Psoas muscle (tissue), 8 donors: ENCODE results near the gene ITPR2. TPM values are rescaled to one million over a fixed set of nuclear protein-coding genes. Genes with fewer than 3 reads are reported as not detected.
A peak's percentile ranks its signal among the peaks of the same experiment; 100 is the strongest.

Experiments
- ATAC-seq, 4 donors: fragments of 200-7000 bp; cut with Tn5 transposase; one replicate each; pipeline ENCODE4 v1.9.1; 2020; ENCODE audit warnings: moderate library complexity in 3 of 4, mild to moderate bottlenecking in 2 of 4
- DNase-seq, 2 donors: peaks; one replicate each; pipeline ENCODE4 v3.0.0-alpha.2; 2020
- H3K27ac ChIP-seq: fragments of 200-600 bp; one replicate; pipeline ENCODE4 v1.8.0; 2022
- H3K27me3 ChIP-seq, 3 donors: fragments of 200-600 bp in 1 of 3; one replicate each; pipeline versions ENCODE4 v1.6.1 to v1.8.0; 2013 to 2022; ENCODE audit warnings: low read length in 2 of 3, mild to moderate bottlenecking in 2 of 3, moderate library complexity in 1 of 3; ENCODE audit not compliant: insufficient read depth in 3 of 3
- H3K36me3 ChIP-seq, 2 donors: fragments of 200-600 bp in 1 of 2; one replicate each; pipeline versions ENCODE4 v1.6.1 to v1.8.0; 2013 to 2022; ENCODE audit warnings: low read depth in 1 of 2, mild to moderate bottlenecking in 1 of 2, moderate library complexity in 1 of 2; ENCODE audit not compliant: insufficient read depth in 1 of 2
- H3K4me1 ChIP-seq: fragments of 200-600 bp; one replicate; pipeline ENCODE4 v1.8.0; 2022
- H3K4me3 ChIP-seq: fragments of 200-600 bp; one replicate; pipeline ENCODE4 v1.8.0; 2022; ENCODE audit warnings: mild to moderate bottlenecking
- H3K9me3 ChIP-seq: fragments of 200-600 bp; one replicate; pipeline ENCODE4 v1.8.0; 2022
- WGBS, 3 donors: extraction: QIAGEN DNeasy Blood & Tissue Kit; methylation state at CpG; one replicate each; pipeline versions ENCODE4 v1.1.6 to v1.1.7; 2013; 5-methylcytosine and 5-hydroxymethylcytosine counted together
- intact Hi-C, 2 donors: fragments of 100-400 bp; cut with DNase I; formaldehyde crosslinking; loops; one replicate each; pipeline versions ENCODE4 v1.11.0 to v1.14.2; 2022
- polyA plus RNA-seq, 3 donors: library from polyadenylated mRNA; stranded (reverse); fragments of 200-250 nt; gene quantifications; one replicate each; pipeline ENCODE4 v1.2.3, GENCODE V29; 2013
- total RNA-seq, 4 donors: library from RNA; stranded (reverse); fragmentation: NEBNext Ultra II Directional in 2 of 4; extraction: Animal tissue kit (Norgen Biotek cat#: 25700) in 2 of 4; gene quantifications; one replicate each; pipeline versions ENCODE4 v1.2.1 to v1.2.4, GENCODE V29; 2021 to 2023
- TF ChIP-seq, protein P1 (sequence below): fragments of 200-600 bp; IDR thresholded peaks from one replicate; pipeline ENCODE4 v1.8.0; 2022; ENCODE audit warnings: antibody characterized with exemption
- donor health status: healthy with polysubstance abuse.
- donor health status: DM: no; HTN: no; CAD: no; lungs with moderate emphysema.
- donor health status: Bipolar disorder and iron deficiency.
- donor health status: healthy.
- donor health status: DM: yes; HTN: yes; CAD: no.
- donor health status: DM: no; HTN: no; CAD: no.
- donor health status: DM: no; HTN: no; CAD: no.
- donor health status: DM: yes; HTN: yes; CAD: no.

The ITPR2 gene
- total and polyA plus RNA-seq, 7 donors: 0.86 to 10.3 (median 6.1) TPM

GRCh38 chr12:26367991-26368730, 464.8 kb downstream of the ITPR2 start:
- no peak for ATAC-seq
- Histone ChIP-seq H3K27me3 (no peaks in the 10 kb centered on the region), H3K4me3 (no peak overlapping the region), H3K27ac (no peak overlapping the region), H3K36me3 (no peaks in the 10 kb centered on the region), H3K4me1 (no peaks in the 10 kb centered on the region), H3K9me3 (no peaks in the 10 kb centered on the region)
- DNase-seq: no peak
- intact Hi-C loops: no loop called here
- TF ChIP-seq, protein P1, sequence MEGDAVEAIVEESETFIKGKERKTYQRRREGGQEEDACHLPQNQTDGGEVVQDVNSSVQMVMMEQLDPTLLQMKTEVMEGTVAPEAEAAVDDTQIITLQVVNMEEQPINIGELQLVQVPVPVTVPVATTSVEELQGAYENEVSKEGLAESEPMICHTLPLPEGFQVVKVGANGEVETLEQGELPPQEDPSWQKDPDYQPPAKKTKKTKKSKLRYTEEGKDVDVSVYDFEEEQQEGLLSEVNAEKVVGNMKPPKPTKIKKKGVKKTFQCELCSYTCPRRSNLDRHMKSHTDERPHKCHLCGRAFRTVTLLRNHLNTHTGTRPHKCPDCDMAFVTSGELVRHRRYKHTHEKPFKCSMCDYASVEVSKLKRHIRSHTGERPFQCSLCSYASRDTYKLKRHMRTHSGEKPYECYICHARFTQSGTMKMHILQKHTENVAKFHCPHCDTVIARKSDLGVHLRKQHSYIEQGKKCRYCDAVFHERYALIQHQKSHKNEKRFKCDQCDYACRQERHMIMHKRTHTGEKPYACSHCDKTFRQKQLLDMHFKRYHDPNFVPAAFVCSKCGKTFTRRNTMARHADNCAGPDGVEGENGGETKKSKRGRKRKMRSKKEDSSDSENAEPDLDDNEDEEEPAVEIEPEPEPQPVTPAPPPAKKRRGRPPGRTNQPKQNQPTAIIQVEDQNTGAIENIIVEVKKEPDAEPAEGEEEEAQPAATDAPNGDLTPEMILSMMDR: no peak
- WGBS, 3 donors: 36 to 71% (median 67%) methylated on average over 1 of the region's 1 CpG

- Histone ChIP-seq H3K4me3 (no peak overlapping the region), H3K27me3 (no peaks in the 10 kb centered on the region), H3K36me3 (no peaks in the 10 kb centered on the region), H3K27ac (no peak overlapping the region), H3K4me1 (no peaks in the 10 kb centered on the region), H3K9me3 (no peaks in the 10 kb centered on the region)
- DNase-seq (no peak), ATAC-seq (no peak)
- intact Hi-C loops: no loop called here
- WGBS, 3 donors: 88 to 93% (median 89%) methylated on average over 1 of the region's 1 CpG
- TF ChIP-seq, protein P1: no peak
These were observed 471.0 kb downstream of the ITPR2 start for GRCh38 chr12:26361964-26362363.

GRCh38 chr12:26360062-26360461, 472.9 kb downstream of the ITPR2 start:
- DNase-seq: no peak
- H3K4me3 ChIP-seq: no peak overlapping the region
- no peaks in the 10 kb centered on the region for H3K36me3 ChIP-seq
- TF ChIP-seq, protein P1: no peak
- intact Hi-C loops: no loop called here
- no peak for ATAC-seq
- H3K9me3 ChIP-seq: no peaks in the 10 kb centered on the region
- no peaks in the 10 kb centered on the region for H3K27me3 ChIP-seq
- no peaks in the 10 kb centered on the region for H3K4me1 ChIP-seq
- no peak overlapping the region for H3K27ac ChIP-seq
- 79 to 89% (median 88%) methylated on average over 10 of the region's 10 CpGs for WGBS, 3 donors

DNA sequence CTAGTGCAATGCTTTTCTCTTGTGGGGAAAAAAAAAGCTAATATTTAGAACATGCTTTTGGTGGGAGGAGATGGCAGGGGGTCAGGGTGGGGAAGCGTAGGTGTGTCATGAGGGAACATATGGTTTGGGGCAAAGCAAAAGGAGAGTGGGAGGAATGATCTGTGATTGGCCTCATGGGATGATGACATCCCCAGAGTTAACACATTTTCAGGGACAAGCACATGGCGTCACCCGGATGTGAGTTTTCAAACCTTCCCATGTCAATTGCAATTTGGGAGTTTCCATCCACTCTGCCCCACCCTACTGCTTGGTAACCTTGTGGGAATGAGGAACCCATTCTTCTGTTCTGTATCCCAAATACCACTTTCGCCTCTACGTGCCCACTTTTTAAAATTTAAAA, 473.4 kb downstream of the ITPR2 start:
- TF ChIP-seq, protein P1: no peak
- H3K27me3 ChIP-seq: no peaks in the 10 kb centered on the region
- intact Hi-C loops: no loop called here
- WGBS, 3 donors: 91 to 97% (median 95%) methylated on average over 5 of the region's 5 CpGs
- DNase-seq (no peak), ATAC-seq (no peak)
- H3K4me3 ChIP-seq: no peak overlapping the region
- H3K4me1 ChIP-seq: no peaks in the 10 kb centered on the region
- H3K9me3 ChIP-seq: no peaks in the 10 kb centered on the region
- no peaks in the 10 kb centered on the region for H3K36me3 ChIP-seq
- H3K27ac ChIP-seq: no peak overlapping the region

- no peaks in the 10 kb centered on the region for H3K4me1 ChIP-seq
- no peak overlapping the region for H3K4me3 ChIP-seq
- TF ChIP-seq, protein P1: no peak
- no peak overlapping the region for H3K27ac ChIP-seq
- peak in 1 of 4 donors; percentile 30 for ATAC-seq
- H3K27me3 ChIP-seq: no peaks in the 10 kb centered on the region
- no peaks in the 10 kb centered on the region for H3K9me3 ChIP-seq
- DNase-seq: no peak
- H3K36me3 ChIP-seq: no peaks in the 10 kb centered on the region
- intact Hi-C loops: no loop called here
These were observed 474.3 kb downstream of the ITPR2 start for GRCh38 chr12:26358651-26359050.
